Adipocyte (in vitro differentiated cells): ENCODE results near the gene ARHGAP26.

Experiments
- DNase-seq: peaks from one replicate; pipeline ENCODE4 v3.0.0-alpha.2; 2015; ENCODE audit warnings: low read depth
- H3K27me3 ChIP-seq: replicated peaks from 2 replicates; pipeline ENCODE4 v1.7.0; 2013; ENCODE audit warnings: mild to moderate bottlenecking, low read length, moderate library complexity; ENCODE audit not compliant: control insufficient read depth, insufficient read depth
- H3K36me3 ChIP-seq: 2 replicates; pipeline ENCODE4 v1.7.0; 2013; ENCODE audit warnings: low read length, mild to moderate bottlenecking, moderate library complexity; ENCODE audit not compliant: control insufficient read depth, insufficient read depth, severe bottlenecking
- H3K4me1 ChIP-seq: 2 replicates; pipeline ENCODE4 v1.7.0; 2013; ENCODE audit warnings: mild to moderate bottlenecking, low read length, moderate library complexity; ENCODE audit not compliant: control insufficient read depth, insufficient read depth
- H3K4me3 ChIP-seq: 2 replicates; pipeline ENCODE4 v1.7.0; 2013; ENCODE audit warnings: mild to moderate bottlenecking, low read length, moderate library complexity
- H3K9ac ChIP-seq: 2 replicates; pipeline ENCODE4 v1.7.0; 2013; ENCODE audit warnings: mild to moderate bottlenecking, low read length, moderate library complexity
- H3K9me3 ChIP-seq: 2 replicates; pipeline ENCODE4 v1.7.0; 2013; ENCODE audit warnings: mild to moderate bottlenecking, low read length, moderate library complexity; ENCODE audit not compliant: control insufficient read depth

ARHGAP26 gene

GRCh38 chr5:143142596-143143435 is 372.6 kb downstream of the ARHGAP26 start:
- no peaks in the 10 kb centered on the region for H3K27me3 ChIP-seq
- H3K36me3 ChIP-seq: no peaks in the 10 kb centered on the region
- peak; percentile 39 for DNase-seq
- peak overlapping the region; percentile 37 for H3K4me3 ChIP-seq
- no peaks in the 10 kb centered on the region for H3K9me3 ChIP-seq
- H3K9ac ChIP-seq: peak overlapping the region; percentile 69
- peaks cover 55% of the 10 kb centered on the region for H3K4me1 ChIP-seq

- peak; percentile 42 for DNase-seq
- H3K4me3 ChIP-seq: no peak overlapping the region
- no peaks in the 10 kb centered on the region for H3K9me3 ChIP-seq
- peaks cover 67% of the 10 kb centered on the region for H3K4me1 ChIP-seq
- H3K27me3 ChIP-seq: no peaks in the 10 kb centered on the region
- H3K9ac ChIP-seq: no peak overlapping the region
- H3K36me3 ChIP-seq: no peaks in the 10 kb centered on the region
Observed at GRCh38 chr5:143143973-143144372, 373.8 kb downstream of the ARHGAP26 start.

GRCh38 chr5:143145243-143146160 is 375.3 kb downstream of the ARHGAP26 start:
- peaks cover 76% of the 10 kb centered on the region for H3K4me1 ChIP-seq
- no peaks in the 10 kb centered on the region for H3K27me3 ChIP-seq
- H3K4me3 ChIP-seq: peak overlapping the region; percentile 62
- peak overlapping the region; percentile 64 for H3K9ac ChIP-seq
- no peak for DNase-seq
- H3K9me3 ChIP-seq: no peaks in the 10 kb centered on the region
- H3K36me3 ChIP-seq: peaks cover 2% of the 10 kb centered on the region

GRCh38 chr5:143146161-143146560 is 376.0 kb downstream of the ARHGAP26 start:
- H3K27me3 ChIP-seq: no peaks in the 10 kb centered on the region
- no peak overlapping the region for H3K4me3 ChIP-seq
- H3K9ac ChIP-seq: no peak overlapping the region
- H3K36me3 ChIP-seq: peaks cover 4% of the 10 kb centered on the region
- peaks cover 76% of the 10 kb centered on the region for H3K4me1 ChIP-seq
- no peaks in the 10 kb centered on the region for H3K9me3 ChIP-seq
- DNase-seq: no peak

GRCh38 chr5:143147383-143147782 is 377.2 kb downstream of the ARHGAP26 start:
- Histone ChIP-seq H3K4me3 (peak overlapping the region; percentile 50), H3K36me3 (peaks cover 4% of the 10 kb centered on the region), H3K4me1 (peaks cover 71% of the 10 kb centered on the region), H3K27me3 (no peaks in the 10 kb centered on the region), H3K9me3 (no peaks in the 10 kb centered on the region), H3K9ac (peak overlapping the region; percentile 27)
- no peak for DNase-seq

GRCh38 chr5:143147902-143148301 is 377.7 kb downstream of the ARHGAP26 start:
- Histone ChIP-seq H3K36me3 (peaks cover 4% of the 10 kb centered on the region), H3K9me3 (no peaks in the 10 kb centered on the region)

GRCh38 chr5:143148771-143149170 is 378.6 kb downstream of the ARHGAP26 start:
- Histone ChIP-seq H3K4me1 (peaks cover 71% of the 10 kb centered on the region), H3K9ac (peak overlapping the region; percentile 59), H3K4me3 (peak overlapping the region; percentile 50), H3K36me3 (peaks cover 4% of the 10 kb centered on the region), H3K27me3 (no peaks in the 10 kb centered on the region), H3K9me3 (no peaks in the 10 kb centered on the region)
- DNase-seq: peak; percentile 74

More at GRCh38 chr5:143147902-143148301, 377.7 kb downstream of the ARHGAP26 start:
- Histone ChIP-seq H3K4me1 (peaks cover 71% of the 10 kb centered on the region), H3K27me3 (no peaks in the 10 kb centered on the region), H3K4me3 (peak overlapping the region; percentile 50), H3K9ac (peak overlapping the region; percentile 59)
- no peak for DNase-seq

- Histone ChIP-seq H3K4me3 (no peak overlapping the region), H3K27me3 (no peaks in the 10 kb centered on the region), H3K4me1 (peaks cover 73% of the 10 kb centered on the region), H3K9me3 (no peaks in the 10 kb centered on the region), H3K36me3 (peaks cover 4% of the 10 kb centered on the region), H3K9ac (no peak overlapping the region)
- DNase-seq: no peak
Observed at GRCh38 chr5:143149759-143150158, 379.6 kb downstream of the ARHGAP26 start.

- peaks cover 73% of the 10 kb centered on the region for H3K4me1 ChIP-seq
- H3K36me3 ChIP-seq: peaks cover 4% of the 10 kb centered on the region
- H3K4me3 ChIP-seq: no peak overlapping the region
- H3K9me3 ChIP-seq: no peaks in the 10 kb centered on the region
- no peaks in the 10 kb centered on the region for H3K27me3 ChIP-seq
- no peak overlapping the region for H3K9ac ChIP-seq
- no peak for DNase-seq
Observed at GRCh38 chr5:143151056-143151700, 381.0 kb downstream of the ARHGAP26 start.

- Histone ChIP-seq H3K9ac (no peak overlapping the region), H3K36me3 (peaks cover 4% of the 10 kb centered on the region), H3K4me3 (no peak overlapping the region), H3K9me3 (no peaks in the 10 kb centered on the region), H3K4me1 (peaks cover 66% of the 10 kb centered on the region), H3K27me3 (no peaks in the 10 kb centered on the region)
- no peak for DNase-seq
Observed at GRCh38 chr5:143152445-143152844, 382.3 kb downstream of the ARHGAP26 start.
